GM12878 (cell line): Measurements from ENCODE around the gene CIP2A. TPM values are rescaled to one million over a fixed set of nuclear protein-coding genes. Genes with fewer than 3 reads are reported as not detected.
A peak's percentile ranks its signal among the peaks of the same experiment; 100 is the strongest.

ENCODE experiments used
- ATAC-seq: fragments of 200-7000 bp; cut with Tn5 transposase; 3 replicates; pipeline ENCODE4 v1.9.1; 2020; ENCODE audit warnings: mild to moderate bottlenecking, moderate library complexity
- BruUV-seq: library from RNA; stranded (reverse); fragments of 400-500 nt; replicated peaks from 2 replicates; lab custom pipeline; 2021; lab: Mats Ljungman, UMichigan
- CTCF ChIA-PET: fragments of 300-600 bp; sonication (Branson Sonifier 250); formaldehyde crosslinking; extraction: SDS; loops from one replicate; lab custom pipeline; 2021; ENCODE audit warnings: inconsistent platforms; lab: Yijun Ruan, JAX
- POLR2A ChIA-PET: fragments of 350-600 bp; formaldehyde crosslinking; extraction: SDS; loops from one replicate; lab custom pipeline; 2021; ENCODE audit warnings: inconsistent platforms; lab: Charles Lee
- RAD21 ChIA-PET: fragments of 300-600 bp; sonication (Branson Sonifier 250); formaldehyde crosslinking; loops from one replicate; lab custom pipeline; 2023; ENCODE audit warnings: antibody characterized with exemption; ENCODE audit not compliant: unreplicated experiment; lab: Charles Lee
- SMC1A ChIA-PET: fragments of 300-600 bp; sonication (Branson Sonifier 250); formaldehyde crosslinking; loops from one replicate; lab custom pipeline; 2023; ENCODE audit not compliant: unreplicated experiment, uncharacterized antibody; lab: Charles Lee
- DNase-seq: peaks from one replicate; pipeline ENCODE4 v3.0.0-alpha.2; 2011; ENCODE audit warnings: low read depth, low spot score
- FAIRE-seq: peaks from 3 replicates; lab custom pipeline; 2011; peaks lifted over from hg19 to GRCh38; lab: Jason Lieb, UNC
- H2AFZ ChIP-seq: 2 replicates; pipeline ENCODE4 v1.6.0; 2011; ENCODE audit warnings: low read depth, low read length, control low read depth; ENCODE audit not compliant: control insufficient read depth
- H3K27ac ChIP-seq: 2 replicates; pipeline ENCODE4 v1.5.1; 2011; ENCODE audit warnings: control low read depth; ENCODE audit not compliant: control insufficient read depth, insufficient read depth
- H3K27me3 ChIP-seq, 2 experiments: replicated peaks in 1 of 2; 2 replicates each; pipeline versions ENCODE4 v1.6.0 to v1.6.1; 2011; ENCODE audit warnings: low read length in 1 of 2; ENCODE audit not compliant: control insufficient read depth in 2 of 2, insufficient read depth in 2 of 2
- H3K36me3 ChIP-seq, 2 experiments: 2 replicates each; pipeline ENCODE4 v1.5.1; 2011; ENCODE audit warnings: low read length in 1 of 2; ENCODE audit not compliant: control insufficient read depth in 2 of 2, insufficient read depth in 2 of 2
- H3K4me1 ChIP-seq: 2 replicates; pipeline ENCODE4 v1.6.1; 2011; ENCODE audit warnings: mild to moderate bottlenecking, low read length, moderate library complexity, mixed read lengths; ENCODE audit not compliant: control insufficient read depth, insufficient read depth
- H3K4me2 ChIP-seq: 2 replicates; pipeline ENCODE4 v1.6.0; 2011; ENCODE audit warnings: control low read depth; ENCODE audit not compliant: control insufficient read depth, insufficient read depth
- H3K4me3 ChIP-seq: fragments of 200-600 bp; sonication (generic); 2 replicates; pipeline ENCODE4 v1.5.1; 2016
- H3K79me2 ChIP-seq: 2 replicates; pipeline ENCODE4 v1.6.0; 2011; ENCODE audit warnings: low read length; ENCODE audit not compliant: control insufficient read depth, insufficient read depth
- H3K9ac ChIP-seq: 2 replicates; pipeline ENCODE4 v1.8.0; 2011; ENCODE audit warnings: low read length, control low read depth, mixed read lengths; ENCODE audit not compliant: control insufficient read depth, insufficient read depth
- H3K9me3 ChIP-seq: replicated peaks from 3 replicates; pipeline ENCODE4 v1.5.1; 2011; ENCODE audit warnings: mild to moderate bottlenecking, low read length; ENCODE audit not compliant: control insufficient read depth, insufficient read depth
- H4K20me1 ChIP-seq: 2 replicates; pipeline ENCODE4 v1.6.0; 2011; ENCODE audit not compliant: control insufficient read depth, insufficient read depth
- ATF7 ChIP-seq: fragments of 450-650 bp; IDR thresholded peaks from 2 replicates; pipeline ENCODE4 v1.6.1; 2016; ENCODE audit warnings: low read depth, mild to moderate bottlenecking
- CEBPB ChIP-seq, 2 experiments: fragments of 150-350 bp in 1 of 2; IDR thresholded peaks; 2 replicates each; pipeline ENCODE4 v1.6.1; 2012 to 2014; ENCODE audit warnings: low read depth in 2 of 2, low read length in 2 of 2, borderline replicate concordance in 1 of 2, inconsistent platforms in 1 of 2
- HDGF ChIP-seq: fragments of 450-650 bp; IDR thresholded peaks from 2 replicates; pipeline ENCODE4 v1.6.1; 2016; ENCODE audit warnings: antibody characterized with exemption
- JUNB ChIP-seq: IDR thresholded peaks from 2 replicates; pipeline ENCODE4 v1.6.1; 2016; ENCODE audit warnings: antibody characterized with exemption, mild to moderate bottlenecking
- KLF5 ChIP-seq: fragments of 450-650 bp; IDR thresholded peaks from 2 replicates; pipeline ENCODE4 v1.6.1; 2014; ENCODE audit warnings: mild to moderate bottlenecking; ENCODE audit not compliant: partially characterized antibody
- PML ChIP-seq: IDR thresholded peaks from 2 replicates; pipeline ENCODE4 v1.6.1; 2012; ENCODE audit warnings: low read length, inconsistent platforms
- POLR2AphosphoS5 ChIP-seq: IDR thresholded peaks from 2 replicates; pipeline ENCODE4 v1.6.1; 2011; ENCODE audit warnings: mild to moderate bottlenecking, low read length, inconsistent platforms
- POU2F2 ChIP-seq: IDR thresholded peaks from 3 replicates; pipeline ENCODE4 v1.6.1; 2011; ENCODE audit warnings: low read depth, mild to moderate bottlenecking, low read length, borderline replicate concordance
- SP1 ChIP-seq: IDR thresholded peaks from one replicate; pipeline ENCODE4 v1.6.1; 2011; ENCODE audit warnings: low read depth, low read length
- SPI1 ChIP-seq: IDR thresholded peaks from 2 replicates; pipeline ENCODE4 v1.6.1; 2011; ENCODE audit warnings: low read depth, mild to moderate bottlenecking, low read length, moderate library complexity, borderline replicate concordance; ENCODE audit not compliant: insufficient read depth
- SREBF2 ChIP-seq: IDR thresholded peaks from 2 replicates; pipeline ENCODE4 v1.6.1; 2012; ENCODE audit warnings: mild to moderate bottlenecking, low read length
- STAT1 ChIP-seq: fragments of 450-650 bp; conservative IDR thresholded peaks from 2 replicates; pipeline ENCODE4 v1.6.1; 2014; ENCODE audit warnings: antibody characterized with exemption, mild to moderate bottlenecking
- YY1 ChIP-seq: IDR thresholded peaks from 2 replicates; pipeline ENCODE4 v1.6.1; 2011; ENCODE audit warnings: low read depth, mild to moderate bottlenecking, low read length
- ZNF274 ChIP-seq: IDR thresholded peaks from one replicate; pipeline ENCODE4 v1.8.0; 2011; ENCODE audit not compliant: insufficient read length, insufficient read depth
- WGBS: methylation state at CpG from one replicate; pipeline ENCODE4 v1.1.6; 2016; ENCODE audit warnings: low lambda C conversion rate; ENCODE audit not compliant: insufficient replicate concordance, insufficient coverage; ENCODE audit errors: missing lambda C conversion rate; 5-methylcytosine and 5-hydroxymethylcytosine counted together
- in situ Hi-C: fragments of 300-500 bp; cut with MboI; formaldehyde crosslinking; loops from 9 replicates; pipeline ENCODE4 v1.14.3; 2018; ENCODE audit warnings: mixed read lengths
- intact Hi-C: fragments of 100-400 bp; cut with micrococcal nuclease; formaldehyde crosslinking; loops from one replicate; pipeline ENCODE4 v1.14.2; 2022; ENCODE audit not compliant: unreplicated experiment
- polyA plus RNA-seq, 11 experiments: library from polyadenylated mRNA; depleted of rRNA in 4 of 11; unstranded in 6 of 11; stranded (reverse) in 5 of 11; fragments of >200 nt; fragmentation: Nextera tagmentation in 4 of 11; fragmentation: Illumina TruSeq in 1 of 11; extraction: Ambion mirVana in 4 of 11; extraction: Trizol in 1 of 11; gene quantifications; 1 replicate in 1 of 11; 2 replicates in 10 of 11; pipeline versions ENCODE4 v1.2.1 to v1.2.3, GENCODE V29; 2011 to 2016; ENCODE audit warnings: inconsistent platforms in 2 of 11, missing spikeins in 2 of 11, low read depth in 1 of 11
- total RNA-seq, 4 experiments: library from RNA; depleted of rRNA in 3 of 4; stranded (reverse); fragments of >200 nt in 3 of 4; fragmentation: Illumina TruSeq in 1 of 4; extraction: Trizol in 1 of 4; gene quantifications; 2 replicates each; pipeline versions ENCODE4 v1.2.1 to v1.2.3, GENCODE V29; 2013 to 2021
- TF ChIP-seq, protein P1 (sequence below): IDR thresholded peaks from 2 replicates; pipeline ENCODE4 v1.6.1; 2011; ENCODE audit warnings: mild to moderate bottlenecking, low read depth, low read length, moderate library complexity; ENCODE audit not compliant: insufficient replicate concordance
- TF ChIP-seq, protein P2 (sequence below): IDR thresholded peaks from 2 replicates; pipeline ENCODE4 v1.6.1; 2011; ENCODE audit warnings: borderline replicate concordance, low read depth, mild to moderate bottlenecking, moderate library complexity, low read length; ENCODE audit not compliant: insufficient read depth, poor library complexity, severe bottlenecking
- TF ChIP-seq, protein P3 (sequence below): IDR thresholded peaks from 2 replicates; pipeline ENCODE4 v1.6.1; 2012; ENCODE audit warnings: low read depth, low read length, improper control_type of control experiment

CIP2A gene
- total and polyA plus RNA-seq, 10 of the 15 experiments (the other 5 are each of a cell fraction or from before 2014, with no cell fraction given) = 12.5 to 29.7 (median 26.5) TPM

DNA sequence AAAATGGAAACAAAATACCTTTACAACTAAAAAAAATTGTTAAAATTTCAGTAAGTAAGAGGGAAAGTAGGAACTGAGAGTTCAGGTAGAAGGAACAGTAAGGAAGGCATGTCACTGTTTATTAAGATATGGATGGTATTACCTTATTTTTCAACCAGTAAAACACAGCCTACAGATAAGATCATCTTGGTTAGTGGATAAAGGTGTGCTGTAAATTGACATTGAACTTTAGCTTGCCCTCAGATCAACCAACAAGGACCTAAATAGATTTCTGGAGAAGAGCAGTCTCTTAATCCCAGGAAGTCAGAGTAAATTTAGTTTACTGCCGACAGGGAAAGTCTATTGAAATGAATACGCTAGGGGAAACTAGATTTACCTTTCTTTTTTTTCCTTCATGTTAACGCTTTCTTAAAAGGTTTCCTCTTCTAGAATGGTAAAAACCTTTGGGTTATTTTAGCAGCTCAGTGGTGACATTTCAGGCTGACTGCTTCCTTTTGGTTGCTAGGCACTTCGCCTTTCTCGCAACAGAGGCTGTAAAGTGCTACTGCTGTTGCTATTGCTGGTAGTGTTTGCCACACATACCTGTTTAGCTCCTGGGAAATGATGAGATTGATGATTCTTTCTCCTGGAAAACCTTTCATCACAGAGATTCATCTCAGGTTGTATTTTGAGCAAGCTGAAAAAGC, 13.2 kb upstream of the CIP2A start:
- CTCF ChIA-PET = interaction anchor here (1.2 to 7.5 kb wide), 3 partner anchors 12 to 125 kb away, joined by 3 to 47 read pairs (median 5); partner anchors contain the start of genes CIP2A and DZIP3
- Histone ChIP-seq H3K4me2 (peak overlapping the region; percentile 57), H3K9me3 (peaks cover 3% of the 10 kb centered on the region), H3K27ac (no peak overlapping the region), H3K79me2 (no peaks in the 10 kb centered on the region), H3K4me3 (peak overlapping the region; percentile 10; the same call in 1 of the 2 replicates), H3K36me3 (no peaks in the 10 kb centered on the region), H2AFZ (peak overlapping the region; percentile 43), H4K20me1 (no peaks in the 10 kb centered on the region; the same call in 1 of the 2 replicates), H3K9ac (no peak overlapping the region), H3K4me1 (peaks cover 9% of the 10 kb centered on the region), H3K27me3 (no peaks in the 10 kb centered on the region)
- peak; percentile 73 for ATAC-seq
- RAD21 ChIA-PET = interaction anchor here (5.3 kb wide), 1 partner anchor 13 kb away, joined by 24 read pairs; the partner anchor contains the start of genes CIP2A and DZIP3
- 7% methylated on average over 5 of the region's 5 CpGs for WGBS
- SMC1A ChIA-PET = interaction anchor here (0.7 to 3.9 kb wide), 9 partner anchors 9 to 72 kb away, joined by 3 to 30 read pairs (median 5); partner anchors contain the start of genes CIP2A and DZIP3
- peak; percentile 77 for FAIRE-seq
- in situ Hi-C loops (no loop called here), intact Hi-C loops (no loop called here)
- POLR2A ChIA-PET = interaction anchor here (0.5 to 2.0 kb wide), 2 partner anchors 13 to 23 kb away, joined by 3 to 18 read pairs; partner anchors contain the start of genes CIP2A and DZIP3
- DNase-seq = no peak
- BruUV-seq = no TSS peak
- TF ChIP-seq PML = no peak
- TF ChIP-seq HDGF = no peak
- no peak for TF ChIP-seq STAT1
- no peak for TF ChIP-seq SREBF2
- no peak for TF ChIP-seq ATF7
- TF ChIP-seq POLR2AphosphoS5 = no peak
- TF ChIP-seq SPI1 = no peak
- TF ChIP-seq SP1 = no peak
- TF ChIP-seq, protein P1, sequence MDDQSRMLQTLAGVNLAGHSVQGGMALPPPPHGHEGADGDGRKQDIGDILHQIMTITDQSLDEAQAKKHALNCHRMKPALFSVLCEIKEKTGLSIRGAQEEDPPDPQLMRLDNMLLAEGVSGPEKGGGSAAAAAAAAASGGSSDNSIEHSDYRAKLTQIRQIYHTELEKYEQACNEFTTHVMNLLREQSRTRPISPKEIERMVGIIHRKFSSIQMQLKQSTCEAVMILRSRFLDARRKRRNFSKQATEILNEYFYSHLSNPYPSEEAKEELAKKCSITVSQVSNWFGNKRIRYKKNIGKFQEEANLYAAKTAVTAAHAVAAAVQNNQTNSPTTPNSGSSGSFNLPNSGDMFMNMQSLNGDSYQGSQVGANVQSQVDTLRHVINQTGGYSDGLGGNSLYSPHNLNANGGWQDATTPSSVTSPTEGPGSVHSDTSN = no peak
- no peak for TF ChIP-seq KLF5
- TF ChIP-seq, protein P2, sequence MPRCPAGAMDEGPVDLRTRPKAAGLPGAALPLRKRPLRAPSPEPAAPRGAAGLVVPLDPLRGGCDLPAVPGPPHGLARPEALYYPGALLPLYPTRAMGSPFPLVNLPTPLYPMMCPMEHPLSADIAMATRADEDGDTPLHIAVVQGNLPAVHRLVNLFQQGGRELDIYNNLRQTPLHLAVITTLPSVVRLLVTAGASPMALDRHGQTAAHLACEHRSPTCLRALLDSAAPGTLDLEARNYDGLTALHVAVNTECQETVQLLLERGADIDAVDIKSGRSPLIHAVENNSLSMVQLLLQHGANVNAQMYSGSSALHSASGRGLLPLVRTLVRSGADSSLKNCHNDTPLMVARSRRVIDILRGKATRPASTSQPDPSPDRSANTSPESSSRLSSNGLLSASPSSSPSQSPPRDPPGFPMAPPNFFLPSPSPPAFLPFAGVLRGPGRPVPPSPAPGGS = no peak
- no peak for TF ChIP-seq ZNF274
- no peak for TF ChIP-seq YY1
- TF ChIP-seq, protein P3, sequence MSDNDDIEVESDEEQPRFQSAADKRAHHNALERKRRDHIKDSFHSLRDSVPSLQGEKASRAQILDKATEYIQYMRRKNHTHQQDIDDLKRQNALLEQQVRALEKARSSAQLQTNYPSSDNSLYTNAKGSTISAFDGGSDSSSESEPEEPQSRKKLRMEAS = no peak
- no peak for TF ChIP-seq POU2F2
- TF ChIP-seq JUNB = no peak
- TF ChIP-seq CEBPB (IDR thresholded peaks at IDR 0.05; ENCODE audit: borderline replicate concordance in 1 of 2, low read depth in 2 of 2, low read length in 2 of 2) = no peak
